Tibial nerve (tissue), 4 donors: ENCODE results near the gene NAT14. TPM values are rescaled to one million over a fixed set of nuclear protein-coding genes. Genes with fewer than 3 reads are reported as not detected.

Source experiments
- DNase-seq, 2 donors: peaks; one replicate each; pipeline ENCODE4 v3.0.0-alpha.2; 2019; ENCODE audit warnings: low spot score in 2 of 2
- H3K27ac ChIP-seq, 4 donors: fragments of 200-600 bp; sonication (generic) in 3 of 4; one replicate each; pipeline ENCODE4 v1.5.1; 2017 to 2019; ENCODE audit warnings: mild to moderate bottlenecking in 1 of 4
- H3K27me3 ChIP-seq, 2 donors: fragments of 200-600 bp; sonication (generic) in 1 of 2; one replicate each; pipeline versions ENCODE4 v1.5.1 to v1.6.0; 2017 to 2019
- H3K36me3 ChIP-seq, 3 donors: fragments of 200-600 bp; sonication (generic); one replicate each; pipeline ENCODE4 v1.5.1; 2018 to 2019
- H3K4me1 ChIP-seq, 4 donors: fragments of 200-600 bp; sonication (generic) in 3 of 4; one replicate each; pipeline ENCODE4 v1.5.1; 2017 to 2019
- H3K4me3 ChIP-seq, 4 donors: fragments of 200-600 bp; sonication (generic) in 3 of 4; one replicate each; pipeline ENCODE4 v1.5.1; 2017 to 2019; ENCODE audit warnings: mild to moderate bottlenecking in 1 of 4, moderate library complexity in 1 of 4
- H3K9me3 ChIP-seq, 4 donors: fragments of 200-600 bp; sonication (generic) in 3 of 4; one replicate each; pipeline ENCODE4 v1.5.1; 2017 to 2019
- EP300 ChIP-seq, 2 donors: sonication (generic); formaldehyde crosslinking; IDR thresholded peaks; one replicate each; pipeline ENCODE4 v1.6.1; 2017; ENCODE audit warnings: antibody characterized with exemption in 2 of 2, mild to moderate bottlenecking in 1 of 2
- POLR2A ChIP-seq, 2 donors: fragments of 450-650 bp; IDR thresholded peaks; one replicate each; pipeline ENCODE4 v1.6.1; 2017; ENCODE audit warnings: antibody characterized with exemption in 2 of 2, mild to moderate bottlenecking in 2 of 2, moderate library complexity in 2 of 2
- WGBS, 2 donors: methylation state at CpG; one replicate each; pipeline ENCODE4 v1.1.5; 2018; 5-methylcytosine and 5-hydroxymethylcytosine counted together
- total RNA-seq, 4 donors: library from RNA; depleted of rRNA; stranded (reverse); fragments of >200 nt; gene quantifications; one replicate each; pipeline ENCODE4 v1.1.0, GENCODE V29; 2016
- TF ChIP-seq, protein P1 (sequence below), 5 experiments: fragments of 200-600 bp in 3 of 5; fragments of 450-650 bp in 2 of 5; sonication (generic) in 3 of 5; IDR thresholded peaks; one replicate each; pipeline ENCODE4 v1.5.1; 2016 to 2019; ENCODE audit warnings: antibody characterized with exemption in 5 of 5, mild to moderate bottlenecking in 3 of 5, moderate library complexity in 2 of 5

The NAT14 gene
- total RNA-seq, 4 donors from 2014 or later, result 3.1 to 8.0 (median 4.3) TPM

DNA sequence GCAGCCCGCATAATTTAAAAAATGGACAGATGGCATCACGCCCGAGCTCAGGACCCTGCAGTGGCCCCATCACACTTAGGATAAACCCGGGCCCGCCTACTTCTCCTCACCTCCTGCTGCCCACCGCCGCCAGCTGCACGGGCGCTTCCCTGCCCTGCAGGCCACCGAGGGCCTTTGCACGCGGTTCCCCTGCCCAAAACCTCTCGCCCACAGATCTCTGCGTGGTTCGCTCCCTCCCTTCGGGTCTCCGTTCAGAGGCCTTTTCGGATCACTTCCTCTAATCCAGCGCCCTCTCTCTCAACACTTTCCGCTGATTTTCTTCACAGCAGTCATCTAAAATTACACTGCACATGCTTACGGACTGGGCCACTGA is 43.7 kb upstream of the NAT14 start:
- TF ChIP-seq, protein P1, sequence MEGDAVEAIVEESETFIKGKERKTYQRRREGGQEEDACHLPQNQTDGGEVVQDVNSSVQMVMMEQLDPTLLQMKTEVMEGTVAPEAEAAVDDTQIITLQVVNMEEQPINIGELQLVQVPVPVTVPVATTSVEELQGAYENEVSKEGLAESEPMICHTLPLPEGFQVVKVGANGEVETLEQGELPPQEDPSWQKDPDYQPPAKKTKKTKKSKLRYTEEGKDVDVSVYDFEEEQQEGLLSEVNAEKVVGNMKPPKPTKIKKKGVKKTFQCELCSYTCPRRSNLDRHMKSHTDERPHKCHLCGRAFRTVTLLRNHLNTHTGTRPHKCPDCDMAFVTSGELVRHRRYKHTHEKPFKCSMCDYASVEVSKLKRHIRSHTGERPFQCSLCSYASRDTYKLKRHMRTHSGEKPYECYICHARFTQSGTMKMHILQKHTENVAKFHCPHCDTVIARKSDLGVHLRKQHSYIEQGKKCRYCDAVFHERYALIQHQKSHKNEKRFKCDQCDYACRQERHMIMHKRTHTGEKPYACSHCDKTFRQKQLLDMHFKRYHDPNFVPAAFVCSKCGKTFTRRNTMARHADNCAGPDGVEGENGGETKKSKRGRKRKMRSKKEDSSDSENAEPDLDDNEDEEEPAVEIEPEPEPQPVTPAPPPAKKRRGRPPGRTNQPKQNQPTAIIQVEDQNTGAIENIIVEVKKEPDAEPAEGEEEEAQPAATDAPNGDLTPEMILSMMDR (IDR thresholded peaks at IDR 0.05), result no peak
- TF ChIP-seq EP300 (IDR thresholded peaks at IDR 0.05), result no peak
- no peak for TF ChIP-seq POLR2A (IDR thresholded peaks at IDR 0.05)
- Histone ChIP-seq H3K4me3 (no peak overlapping the region), H3K9me3 (no peaks in the 10 kb centered on the region), H3K27me3 (peaks cover 0 to 92% of the 10 kb centered on the region in 2 donors), H3K27ac (no peak overlapping the region), H3K4me1 (peaks cover 0 to 44% (median 15%) of the 10 kb centered on the region in 4 donors), H3K36me3 (no peaks in the 10 kb centered on the region)
- no peak for DNase-seq
- WGBS, 2 donors, result 5 to 7% methylated on average over 21 of the region's 21 CpGs

DNA sequence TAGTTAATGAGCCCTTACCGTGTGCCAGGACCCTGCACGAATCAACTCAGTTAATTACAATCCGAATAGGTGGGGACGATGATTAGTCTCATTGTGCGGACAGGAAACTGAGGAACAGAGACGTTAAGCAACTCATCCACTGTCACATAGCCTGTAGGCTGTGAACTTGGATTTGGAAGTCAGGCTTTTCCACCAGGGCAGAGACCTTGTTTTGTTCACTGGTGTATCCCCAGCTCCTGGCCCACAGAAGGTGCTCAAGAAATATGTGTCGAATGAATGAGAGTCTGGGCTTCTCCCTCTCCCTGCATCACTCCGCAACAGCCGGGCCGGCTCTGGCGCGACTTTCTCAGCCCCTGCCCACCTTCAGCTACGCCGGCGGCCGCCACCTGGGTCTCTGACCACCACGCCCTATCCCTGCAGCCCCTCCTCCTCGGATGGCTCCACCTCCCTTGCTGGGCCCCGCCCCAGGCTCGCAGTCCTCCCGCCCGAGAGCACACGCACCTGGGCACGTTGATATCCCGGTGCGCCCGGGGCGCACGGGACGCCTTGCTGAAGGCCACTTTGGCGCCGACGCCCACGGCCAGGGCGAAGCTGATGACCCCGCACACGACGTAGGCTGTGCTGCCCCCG is 43.2 kb upstream of the NAT14 start:
- H3K4me3 ChIP-seq, result peak overlapping the region in 1 of 4 donors; percentile 17

DNA sequence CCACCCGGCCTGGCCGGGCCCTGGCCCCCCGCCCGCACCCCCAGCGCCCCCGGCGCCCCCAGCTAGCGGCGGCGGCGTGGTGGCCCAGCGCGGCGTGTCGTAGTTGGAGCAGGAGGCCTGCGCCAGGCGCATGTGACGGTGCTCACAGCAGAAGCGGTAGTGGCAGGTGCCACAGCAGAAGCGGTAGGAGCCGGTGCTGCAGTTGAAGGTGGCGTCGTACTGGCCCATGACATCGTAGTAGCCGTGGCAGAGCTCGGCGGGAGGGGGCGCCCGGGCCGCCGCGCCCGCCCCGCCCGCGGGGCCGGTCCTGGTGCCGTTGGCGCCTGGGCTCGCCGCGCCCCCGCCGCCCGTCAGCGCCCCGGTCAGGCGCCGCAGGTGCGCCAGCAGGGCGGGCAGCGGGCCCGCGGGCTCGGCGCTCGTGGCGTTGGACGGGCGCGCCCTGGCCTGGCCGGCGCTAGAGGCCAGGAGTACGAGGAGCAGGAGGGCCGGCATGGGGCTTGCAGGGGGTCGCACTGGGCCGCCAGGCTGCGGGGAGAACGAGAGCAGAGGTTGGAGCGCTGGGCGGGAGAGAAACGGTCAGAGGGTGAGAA is 42.5 kb upstream of the NAT14 start:
- Histone ChIP-seq H3K9me3 (no peaks in the 10 kb centered on the region), H3K36me3 (no peaks in the 10 kb centered on the region), H3K27ac (peak overlapping the region in 1 of 4 donors; percentile 66), H3K4me1 (peaks cover 0 to 40% (median 15%) of the 10 kb centered on the region in 4 donors), H3K4me3 (peak overlapping the region in 1 of 4 donors; percentile 32), H3K27me3 (peaks cover 0 to 84% of the 10 kb centered on the region in 2 donors)
- TF ChIP-seq EP300 (IDR thresholded peaks at IDR 0.05) (no peak), POLR2A (IDR thresholded peaks at IDR 0.05) (no peak)
- TF ChIP-seq, protein P1 (IDR thresholded peaks at IDR 0.05), result no peak
- no peak for DNase-seq
- WGBS, 2 donors, result 0 to 5% methylated on average over 8 to 38 of the region's 72 CpGs

More for the DNA sequence above, 43.2 kb upstream of the NAT14 start:
- Histone ChIP-seq H3K4me1 (peaks cover 0 to 44% (median 15%) of the 10 kb centered on the region in 4 donors), H3K27me3 (peaks cover 0 to 91% of the 10 kb centered on the region in 2 donors), H3K27ac (peak overlapping the region in 1 of 4 donors; percentile 26), H3K9me3 (no peaks in the 10 kb centered on the region), H3K36me3 (no peaks in the 10 kb centered on the region)
- 2% methylated on average over 27 to 28 of the region's 39 CpGs for WGBS, 2 donors
- no peak for DNase-seq
- TF ChIP-seq EP300 (IDR thresholded peaks at IDR 0.05) (no peak), POLR2A (IDR thresholded peaks at IDR 0.05) (no peak)
- TF ChIP-seq, protein P1 (IDR thresholded peaks at IDR 0.05), result no peak

DNA sequence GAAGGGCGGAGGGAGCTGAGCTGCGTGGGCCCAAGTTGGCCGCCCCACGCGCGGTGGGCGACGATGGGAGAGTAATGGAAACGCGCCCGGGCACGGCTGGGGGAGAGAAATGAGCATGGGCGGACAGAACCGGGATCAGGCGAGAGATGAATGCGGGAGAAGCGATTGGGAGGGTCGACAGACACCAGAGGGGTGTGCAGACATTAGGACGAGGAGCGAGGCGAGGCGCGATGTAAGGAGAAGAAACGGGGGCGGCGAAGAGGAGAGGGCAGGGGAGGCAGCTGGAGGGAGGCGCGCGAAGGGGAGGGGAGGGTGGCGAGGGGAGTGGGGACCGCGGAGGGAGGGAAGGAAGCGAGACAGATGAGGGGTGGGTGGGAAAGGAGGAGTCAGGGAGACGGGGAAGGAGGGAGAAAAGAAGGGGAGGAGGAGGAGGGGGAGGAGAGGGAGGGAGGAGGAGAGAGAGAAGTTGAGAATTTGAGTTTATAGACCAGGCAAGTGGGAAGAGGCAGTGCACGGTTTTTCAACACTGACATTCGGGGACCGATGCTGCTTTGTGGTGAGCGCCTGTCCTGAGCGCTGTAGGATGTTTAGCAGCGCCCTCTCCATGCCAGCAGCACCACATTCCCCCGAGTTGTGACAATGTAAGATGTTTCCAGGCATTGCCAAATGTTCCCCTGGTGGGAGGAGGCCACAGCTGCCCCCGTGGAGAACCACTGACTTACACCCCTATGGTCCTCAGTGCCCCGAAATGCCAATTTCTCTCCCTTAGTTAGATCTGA is 41.8 kb upstream of the NAT14 start, which contains the start of gene SHISA7:
SHISA7 (minus strand) TSS at position 256 of the 779 bp plus-strand sequence. CDS start 437 bp downstream, outside the sequence.
- TF ChIP-seq POLR2A (IDR thresholded peaks at IDR 0.05), result no peak
- TF ChIP-seq, protein P1 (IDR thresholded peaks at IDR 0.05), result no peak
- no peak for TF ChIP-seq EP300 (IDR thresholded peaks at IDR 0.05)
- Histone ChIP-seq H3K36me3 (no peaks in the 10 kb centered on the region), H3K4me1 (peaks cover 0 to 38% (median 15%) of the 10 kb centered on the region in 4 donors), H3K27me3 (peaks cover 0 to 77% of the 10 kb centered on the region in 2 donors), H3K4me3 (peak within 1 kb of the TSS in 1 of 4 donors; percentile 32), H3K27ac (peak within 1 kb of the TSS in 1 of 4 donors; percentile 66), H3K9me3 (no peaks in the 10 kb centered on the region)
- WGBS, 2 donors, result 2% methylated on average over 43 of the region's 43 CpGs
- no peak for DNase-seq
